PC-3 (cell line): ENCODE data around the gene PLCL2.

Source experiments
- EZH2 ChIP-seq: fragments of 300-600 bp; sonication (generic); IDR thresholded peaks from one replicate; pipeline ENCODE4 v1.6.1; 2017; ENCODE audit warnings: antibody characterized with exemption, mild to moderate bottlenecking, low read length; ENCODE audit not compliant: unreplicated experiment
- EZH2phosphoT487 ChIP-seq: fragments of 300-600 bp; sonication (generic); IDR thresholded peaks from 2 replicates; pipeline ENCODE4 v1.6.1; 2018; ENCODE audit warnings: mild to moderate bottlenecking, antibody characterized with exemption, low read length, borderline replicate concordance

GRCh38 chr3:17013050-17013449, 128.3 kb downstream of the PLCL2 start:
- TF ChIP-seq EZH2 (no peak), EZH2phosphoT487 (no peak)
